ENCODE results near the gene USP54.

DNA sequence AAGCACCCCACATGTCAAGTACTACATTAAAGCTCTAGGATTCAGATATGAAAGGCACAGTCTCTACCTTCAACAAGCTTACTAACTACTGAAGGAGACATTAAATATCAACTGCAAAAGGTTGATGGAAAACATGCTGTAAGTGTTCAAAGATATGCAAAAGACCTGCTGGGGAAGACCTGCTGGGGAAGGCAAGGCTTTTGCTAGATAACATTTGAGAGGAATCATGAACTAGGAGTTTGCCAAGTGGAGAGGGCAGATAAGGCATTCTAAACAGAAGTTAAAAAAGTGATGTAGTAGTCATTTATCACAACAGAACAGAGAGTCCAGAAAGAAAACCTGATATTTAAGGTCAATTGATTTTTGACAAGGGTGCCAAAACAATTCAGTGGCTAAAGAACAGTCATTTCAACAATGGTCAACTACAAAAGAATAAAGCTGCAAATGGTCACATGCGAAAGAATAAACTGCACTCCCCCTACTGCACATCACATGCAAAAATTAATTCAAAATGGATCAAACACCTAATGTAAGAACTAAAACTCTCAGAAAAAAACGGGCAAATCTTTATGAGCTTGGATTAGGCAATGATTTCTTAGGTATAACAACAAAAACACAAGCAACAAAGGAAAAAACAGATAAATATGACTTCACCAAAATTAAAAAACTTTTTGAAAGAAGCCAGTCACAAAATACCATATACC lies 134.8 kb downstream of the USP54 start:
- TF ChIP-seq POLR2A (IDR thresholded peaks at IDR 0.05): no peak
- TF ChIP-seq, protein P1, sequence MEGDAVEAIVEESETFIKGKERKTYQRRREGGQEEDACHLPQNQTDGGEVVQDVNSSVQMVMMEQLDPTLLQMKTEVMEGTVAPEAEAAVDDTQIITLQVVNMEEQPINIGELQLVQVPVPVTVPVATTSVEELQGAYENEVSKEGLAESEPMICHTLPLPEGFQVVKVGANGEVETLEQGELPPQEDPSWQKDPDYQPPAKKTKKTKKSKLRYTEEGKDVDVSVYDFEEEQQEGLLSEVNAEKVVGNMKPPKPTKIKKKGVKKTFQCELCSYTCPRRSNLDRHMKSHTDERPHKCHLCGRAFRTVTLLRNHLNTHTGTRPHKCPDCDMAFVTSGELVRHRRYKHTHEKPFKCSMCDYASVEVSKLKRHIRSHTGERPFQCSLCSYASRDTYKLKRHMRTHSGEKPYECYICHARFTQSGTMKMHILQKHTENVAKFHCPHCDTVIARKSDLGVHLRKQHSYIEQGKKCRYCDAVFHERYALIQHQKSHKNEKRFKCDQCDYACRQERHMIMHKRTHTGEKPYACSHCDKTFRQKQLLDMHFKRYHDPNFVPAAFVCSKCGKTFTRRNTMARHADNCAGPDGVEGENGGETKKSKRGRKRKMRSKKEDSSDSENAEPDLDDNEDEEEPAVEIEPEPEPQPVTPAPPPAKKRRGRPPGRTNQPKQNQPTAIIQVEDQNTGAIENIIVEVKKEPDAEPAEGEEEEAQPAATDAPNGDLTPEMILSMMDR (IDR thresholded peaks at IDR 0.05): no peak

Data from testis (tissue), 2 donors.